H9 (cell line): ENCODE measurements around the gene ELAPOR1. TPM values are rescaled to one million over a fixed set of nuclear protein-coding genes. Genes with fewer than 3 reads are reported as not detected.

ENCODE experiments used
- DNase-seq: peaks from one replicate; pipeline ENCODE4 v3.0.0-alpha.2; 2017
- H2AFZ ChIP-seq: one replicate; pipeline ENCODE4 v1.6.1; 2013; ENCODE audit warnings: mild to moderate bottlenecking, low read length, control low read depth, moderate library complexity
- H2AK5ac ChIP-seq: 2 replicates; pipeline ENCODE4 v1.6.1; 2013; ENCODE audit warnings: low read length, control low read depth, mixed read lengths; ENCODE audit not compliant: insufficient read length
- H2BK120ac ChIP-seq: one replicate; pipeline ENCODE4 v1.6.1; 2013; ENCODE audit warnings: low read depth, mild to moderate bottlenecking, low read length, control low read depth, inconsistent platforms; ENCODE audit not compliant: poor library complexity, severe bottlenecking
- H2BK12ac ChIP-seq: 2 replicates; pipeline ENCODE4 v1.6.1; 2013; ENCODE audit warnings: low read length, control low read depth, mixed read lengths, low read depth; ENCODE audit not compliant: insufficient read length
- H2BK15ac ChIP-seq: 2 replicates; pipeline ENCODE4 v1.6.1; 2013; ENCODE audit warnings: low read depth, low read length, control low read depth
- H2BK20ac ChIP-seq: one replicate; pipeline ENCODE4 v1.6.1; 2013; ENCODE audit warnings: low read depth, mild to moderate bottlenecking, low read length, control low read depth, inconsistent platforms; ENCODE audit not compliant: poor library complexity, severe bottlenecking
- H2BK5ac ChIP-seq: 2 replicates; pipeline ENCODE4 v1.6.1; 2013; ENCODE audit warnings: low read length, control low read depth, mixed read lengths; ENCODE audit not compliant: insufficient read length
- H3K14ac ChIP-seq: 2 replicates; pipeline ENCODE4 v1.6.1; 2013; ENCODE audit warnings: low read length, control low read depth; ENCODE audit not compliant: insufficient read depth
- H3K18ac ChIP-seq: 2 replicates; pipeline ENCODE4 v1.6.1; 2013; ENCODE audit warnings: low read depth, mild to moderate bottlenecking, mixed read lengths, low read length, control low read depth; ENCODE audit not compliant: insufficient read length
- H3K23ac ChIP-seq: 2 replicates; pipeline ENCODE4 v1.6.1; 2013; ENCODE audit warnings: low read length, control low read depth, mixed read lengths, low read depth; ENCODE audit not compliant: insufficient read length
- H3K23me2 ChIP-seq: 2 replicates; pipeline ENCODE4 v1.6.1; 2013; ENCODE audit warnings: low read depth, mild to moderate bottlenecking, mixed read lengths, low read length, control low read depth; ENCODE audit not compliant: insufficient read length, poor library complexity, severe bottlenecking
- H3K27ac ChIP-seq: 2 replicates; pipeline ENCODE4 v1.5.1; 2013; ENCODE audit warnings: low read length, control low read depth, mixed read lengths, low read depth; ENCODE audit not compliant: insufficient read length
- H3K27me3 ChIP-seq: 2 replicates; pipeline ENCODE4 v1.6.1; 2013; ENCODE audit warnings: low read length, control low read depth, inconsistent platforms; ENCODE audit not compliant: insufficient read depth
- H3K4ac ChIP-seq: 2 replicates; pipeline ENCODE4 v1.6.1; 2013; ENCODE audit warnings: low read depth, mild to moderate bottlenecking, control low read depth, inconsistent platforms, low read length, moderate library complexity
- H3K4me1 ChIP-seq: 2 replicates; pipeline ENCODE4 v1.6.1; 2013; ENCODE audit warnings: low read length, control low read depth, inconsistent platforms; ENCODE audit not compliant: insufficient read depth
- H3K4me2 ChIP-seq: 2 replicates; pipeline ENCODE4 v1.6.1; 2013; ENCODE audit warnings: low read length, control low read depth, mixed read lengths; ENCODE audit not compliant: insufficient read length, insufficient read depth
- H3K56ac ChIP-seq: 2 replicates; pipeline ENCODE4 v1.6.1; 2013; ENCODE audit warnings: low read depth, mild to moderate bottlenecking, mixed read lengths, low read length, control low read depth; ENCODE audit not compliant: insufficient read length
- H3K79me1 ChIP-seq: 2 replicates; pipeline ENCODE4 v1.6.1; 2013; ENCODE audit warnings: low read depth, mild to moderate bottlenecking, moderate library complexity, low read length, control low read depth, inconsistent platforms; ENCODE audit not compliant: insufficient read depth, poor library complexity, severe bottlenecking
- H3K79me2 ChIP-seq: 2 replicates; pipeline ENCODE4 v1.6.1; 2013; ENCODE audit warnings: low read length, control low read depth, inconsistent platforms; ENCODE audit not compliant: insufficient read depth
- H3K9ac ChIP-seq: 2 replicates; pipeline ENCODE4 v1.6.1; 2013; ENCODE audit warnings: low read length, control low read depth, mixed read lengths; ENCODE audit not compliant: insufficient read length; ENCODE audit errors: extremely low read depth
- H3K9me3 ChIP-seq: one replicate; pipeline ENCODE4 v1.6.1; 2013; ENCODE audit warnings: low read depth, low read length, inconsistent platforms; ENCODE audit not compliant: control insufficient read depth
- H3T11ph ChIP-seq: one replicate; pipeline ENCODE4 v1.6.1; 2013; ENCODE audit warnings: mild to moderate bottlenecking, low read length, control low read depth, inconsistent platforms
- H4K20me1 ChIP-seq: one replicate; pipeline ENCODE4 v1.6.1; 2013; ENCODE audit not compliant: control insufficient read depth, insufficient read length, insufficient read depth
- H4K5ac ChIP-seq: 2 replicates; pipeline ENCODE4 v1.6.1; 2013; ENCODE audit warnings: low read depth, mild to moderate bottlenecking, mixed read lengths, low read length, control low read depth; ENCODE audit not compliant: insufficient read length
- H4K8ac ChIP-seq: replicated peaks from 2 replicates; pipeline ENCODE4 v1.6.1; 2013; ENCODE audit warnings: low read length, control low read depth, mixed read lengths, low read depth; ENCODE audit not compliant: insufficient read length
- H4K91ac ChIP-seq: 2 replicates; pipeline ENCODE4 v1.6.1; 2013; ENCODE audit warnings: low read depth, mild to moderate bottlenecking, moderate library complexity, mixed read lengths, low read length, control low read depth; ENCODE audit not compliant: insufficient read length
- H3K27ac Mint-ChIP-seq, 3 experiments: 2 replicates in 2 of 3; 3 replicates in 1 of 3; pipeline ENCODE4 v1.8.0; 2020 to 2021; ENCODE audit warnings: mixed read lengths in 3 of 3, mild to moderate bottlenecking in 1 of 3, moderate library complexity in 1 of 3
- H3K27me3 Mint-ChIP-seq: 2 replicates; pipeline ENCODE4 v1.8.0; 2021; ENCODE audit warnings: low read depth, mild to moderate bottlenecking, moderate library complexity, mixed read lengths
- H3K36me3 Mint-ChIP-seq, 3 experiments: 2 replicates in 2 of 3; 3 replicates in 1 of 3; pipeline ENCODE4 v1.8.0; 2020 to 2021; ENCODE audit warnings: low read depth in 3 of 3, mixed read lengths in 3 of 3; ENCODE audit not compliant: insufficient read depth in 1 of 3
- H3K4me1 Mint-ChIP-seq, 2 experiments: 2 replicates each; pipeline ENCODE4 v1.8.0; 2020; ENCODE audit warnings: mixed read lengths in 2 of 2
- H3K4me3 Mint-ChIP-seq, 2 experiments: 2 replicates in 1 of 2; 3 replicates in 1 of 2; pipeline ENCODE4 v1.8.0; 2020 to 2021; ENCODE audit warnings: mild to moderate bottlenecking in 2 of 2, mixed read lengths in 2 of 2, moderate library complexity in 1 of 2
- H3K9me3 Mint-ChIP-seq, 2 experiments: 2 replicates in 1 of 2; 3 replicates in 1 of 2; pipeline ENCODE4 v1.8.0; 2020; ENCODE audit warnings: mild to moderate bottlenecking in 2 of 2, mixed read lengths in 2 of 2, moderate library complexity in 1 of 2
- WGBS: extraction: QIAGEN DNeasy Blood & Tissue Kit; methylation state at CpG from one replicate; pipeline ENCODE4 v1.1.7; 2013; ENCODE audit warnings: missing lambda C conversion rate, low lambda C conversion rate, mixed read lengths; ENCODE audit not compliant: insufficient read length; ENCODE audit errors: extremely low coverage; 5-methylcytosine and 5-hydroxymethylcytosine counted together
- long read RNA-seq: library from polyadenylated mRNA; unstranded; transcript quantifications from one replicate; pipeline ENCODE4 v2.0.0, GENCODE V29; 2020
- total RNA-seq: library from RNA; stranded (reverse); gene quantifications from 2 replicates; pipeline ENCODE4 v1.2.1, GENCODE V29; 2021
- TF ChIP-seq, protein P1 (sequence below): fragments of 200-600 bp; sonication (generic); conservative IDR thresholded peaks from 3 replicates; pipeline ENCODE4 v1.8.0; 2021; ENCODE audit warnings: antibody characterized with exemption, mild to moderate bottlenecking

The ELAPOR1 gene, protein sequence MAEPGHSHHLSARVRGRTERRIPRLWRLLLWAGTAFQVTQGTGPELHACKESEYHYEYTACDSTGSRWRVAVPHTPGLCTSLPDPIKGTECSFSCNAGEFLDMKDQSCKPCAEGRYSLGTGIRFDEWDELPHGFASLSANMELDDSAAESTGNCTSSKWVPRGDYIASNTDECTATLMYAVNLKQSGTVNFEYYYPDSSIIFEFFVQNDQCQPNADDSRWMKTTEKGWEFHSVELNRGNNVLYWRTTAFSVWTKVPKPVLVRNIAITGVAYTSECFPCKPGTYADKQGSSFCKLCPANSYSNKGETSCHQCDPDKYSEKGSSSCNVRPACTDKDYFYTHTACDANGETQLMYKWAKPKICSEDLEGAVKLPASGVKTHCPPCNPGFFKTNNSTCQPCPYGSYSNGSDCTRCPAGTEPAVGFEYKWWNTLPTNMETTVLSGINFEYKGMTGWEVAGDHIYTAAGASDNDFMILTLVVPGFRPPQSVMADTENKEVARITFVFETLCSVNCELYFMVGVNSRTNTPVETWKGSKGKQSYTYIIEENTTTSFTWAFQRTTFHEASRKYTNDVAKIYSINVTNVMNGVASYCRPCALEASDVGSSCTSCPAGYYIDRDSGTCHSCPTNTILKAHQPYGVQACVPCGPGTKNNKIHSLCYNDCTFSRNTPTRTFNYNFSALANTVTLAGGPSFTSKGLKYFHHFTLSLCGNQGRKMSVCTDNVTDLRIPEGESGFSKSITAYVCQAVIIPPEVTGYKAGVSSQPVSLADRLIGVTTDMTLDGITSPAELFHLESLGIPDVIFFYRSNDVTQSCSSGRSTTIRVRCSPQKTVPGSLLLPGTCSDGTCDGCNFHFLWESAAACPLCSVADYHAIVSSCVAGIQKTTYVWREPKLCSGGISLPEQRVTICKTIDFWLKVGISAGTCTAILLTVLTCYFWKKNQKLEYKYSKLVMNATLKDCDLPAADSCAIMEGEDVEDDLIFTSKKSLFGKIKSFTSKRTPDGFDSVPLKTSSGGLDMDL
- total RNA-seq = 0.55 and 1.1 TPM in 2 replicates
- long read RNA-seq, partial matches to known transcripts = 0 of 2 reads
- long read RNA-seq, other reads (novel, unspliced or antisense) = 2 of 2 reads

DNA sequence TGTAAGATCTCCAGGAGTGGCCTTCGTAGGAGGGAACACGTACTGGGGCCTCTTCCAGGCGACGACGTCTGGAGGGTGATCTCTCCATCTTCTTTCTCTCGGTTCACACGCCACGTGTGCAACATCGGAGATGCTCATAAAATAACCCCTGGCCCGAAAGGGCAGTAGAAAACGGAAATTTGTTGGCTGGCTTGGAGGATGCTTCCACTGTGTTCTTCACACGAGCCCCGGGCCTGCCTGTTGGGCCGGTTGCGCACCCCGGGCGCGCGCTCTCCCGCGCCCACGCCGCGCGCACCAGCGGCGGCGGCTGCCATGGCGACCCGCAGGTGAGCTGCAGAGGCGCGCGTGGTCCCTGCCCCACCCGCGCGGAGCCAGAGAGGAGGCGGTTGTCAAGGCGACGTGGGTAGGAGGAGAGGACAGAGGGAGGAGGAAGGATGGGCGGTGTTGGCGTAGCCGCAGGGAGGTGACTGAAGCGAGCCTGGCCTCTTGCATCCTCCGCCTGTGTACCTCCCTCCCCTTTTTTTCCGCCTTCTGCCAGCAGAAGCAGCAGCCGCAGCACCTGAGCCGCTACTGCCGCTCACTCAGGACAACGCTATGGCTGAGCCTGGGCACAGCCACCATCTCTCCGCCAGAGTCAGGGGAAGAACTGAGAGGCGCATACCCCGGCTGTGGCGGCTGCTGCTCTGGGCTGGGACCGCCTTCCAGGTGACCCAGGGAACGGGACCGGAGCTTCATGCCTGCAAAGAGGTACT is at the start of gene ELAPOR1:
ELAPOR1 (plus strand) TSS at position 526 of the 752 bp plus-strand sequence; CDS start at position 595, 69 bp downstream.
- H2BK12ac ChIP-seq = no peak within 1 kb of the TSS
- H3K4me1 ChIP-seq = no peaks in the 10 kb centered on the region
- no peaks in the 10 kb centered on the region for H3K79me1 ChIP-seq
- Mint-ChIP-seq H3K27ac (no peak within 1 kb of the TSS), H3K27me3 (peaks cover 76% of the 10 kb centered on the region), H3K4me1 (peaks cover 11 to 17% of the 10 kb centered on the region in 2 experiments), H3K9me3 (no peaks in the 10 kb centered on the region), H3K4me3 (peak within 1 kb of the TSS; percentile 62 to 85), H3K36me3 (no peaks in the 10 kb centered on the region)
- H2BK120ac ChIP-seq = no peak within 1 kb of the TSS
- peaks cover 13% of the 10 kb centered on the region for H3K23me2 ChIP-seq
- no peak within 1 kb of the TSS for H3K27ac ChIP-seq
- H3K18ac ChIP-seq = no peak within 1 kb of the TSS
- no peak within 1 kb of the TSS for H2BK5ac ChIP-seq
- no peaks in the 10 kb centered on the region for H4K20me1 ChIP-seq
- H3K9ac ChIP-seq = no peak within 1 kb of the TSS
- H3T11ph ChIP-seq = no peak within 1 kb of the TSS
- no peak within 1 kb of the TSS for H2AFZ ChIP-seq
- no peak within 1 kb of the TSS for H2BK15ac ChIP-seq
- H3K56ac ChIP-seq = no peak within 1 kb of the TSS
- H2BK20ac ChIP-seq = no peak within 1 kb of the TSS
- H4K8ac ChIP-seq = no peak within 1 kb of the TSS
- no peak within 1 kb of the TSS for H3K23ac ChIP-seq
- H2AK5ac ChIP-seq = no peak within 1 kb of the TSS
- H3K4ac ChIP-seq = no peak within 1 kb of the TSS
- H4K91ac ChIP-seq = no peak within 1 kb of the TSS
- peaks cover 23% of the 10 kb centered on the region; the same call in 1 of the 2 replicates for H3K27me3 ChIP-seq
- peak within 1 kb of the TSS; percentile 44 for H3K4me2 ChIP-seq
- no CpG with 5 or more reads among the region's 56 CpGs for WGBS
- TF ChIP-seq, protein P1, sequence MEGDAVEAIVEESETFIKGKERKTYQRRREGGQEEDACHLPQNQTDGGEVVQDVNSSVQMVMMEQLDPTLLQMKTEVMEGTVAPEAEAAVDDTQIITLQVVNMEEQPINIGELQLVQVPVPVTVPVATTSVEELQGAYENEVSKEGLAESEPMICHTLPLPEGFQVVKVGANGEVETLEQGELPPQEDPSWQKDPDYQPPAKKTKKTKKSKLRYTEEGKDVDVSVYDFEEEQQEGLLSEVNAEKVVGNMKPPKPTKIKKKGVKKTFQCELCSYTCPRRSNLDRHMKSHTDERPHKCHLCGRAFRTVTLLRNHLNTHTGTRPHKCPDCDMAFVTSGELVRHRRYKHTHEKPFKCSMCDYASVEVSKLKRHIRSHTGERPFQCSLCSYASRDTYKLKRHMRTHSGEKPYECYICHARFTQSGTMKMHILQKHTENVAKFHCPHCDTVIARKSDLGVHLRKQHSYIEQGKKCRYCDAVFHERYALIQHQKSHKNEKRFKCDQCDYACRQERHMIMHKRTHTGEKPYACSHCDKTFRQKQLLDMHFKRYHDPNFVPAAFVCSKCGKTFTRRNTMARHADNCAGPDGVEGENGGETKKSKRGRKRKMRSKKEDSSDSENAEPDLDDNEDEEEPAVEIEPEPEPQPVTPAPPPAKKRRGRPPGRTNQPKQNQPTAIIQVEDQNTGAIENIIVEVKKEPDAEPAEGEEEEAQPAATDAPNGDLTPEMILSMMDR = no peak
- H3K14ac ChIP-seq = no peak within 1 kb of the TSS; the same call in 1 of the 2 replicates
- H3K9me3 ChIP-seq = no peaks in the 10 kb centered on the region
- DNase-seq = peak; percentile 80
- no peaks in the 10 kb centered on the region for H3K79me2 ChIP-seq
- no peak within 1 kb of the TSS for H4K5ac ChIP-seq
